ENCODE measurements around the gene ELP2.

GRCh38 chr18:36114738-36115137 is 15.0 kb upstream of the ELP2 start:
- TF ChIP-seq, protein P1, sequence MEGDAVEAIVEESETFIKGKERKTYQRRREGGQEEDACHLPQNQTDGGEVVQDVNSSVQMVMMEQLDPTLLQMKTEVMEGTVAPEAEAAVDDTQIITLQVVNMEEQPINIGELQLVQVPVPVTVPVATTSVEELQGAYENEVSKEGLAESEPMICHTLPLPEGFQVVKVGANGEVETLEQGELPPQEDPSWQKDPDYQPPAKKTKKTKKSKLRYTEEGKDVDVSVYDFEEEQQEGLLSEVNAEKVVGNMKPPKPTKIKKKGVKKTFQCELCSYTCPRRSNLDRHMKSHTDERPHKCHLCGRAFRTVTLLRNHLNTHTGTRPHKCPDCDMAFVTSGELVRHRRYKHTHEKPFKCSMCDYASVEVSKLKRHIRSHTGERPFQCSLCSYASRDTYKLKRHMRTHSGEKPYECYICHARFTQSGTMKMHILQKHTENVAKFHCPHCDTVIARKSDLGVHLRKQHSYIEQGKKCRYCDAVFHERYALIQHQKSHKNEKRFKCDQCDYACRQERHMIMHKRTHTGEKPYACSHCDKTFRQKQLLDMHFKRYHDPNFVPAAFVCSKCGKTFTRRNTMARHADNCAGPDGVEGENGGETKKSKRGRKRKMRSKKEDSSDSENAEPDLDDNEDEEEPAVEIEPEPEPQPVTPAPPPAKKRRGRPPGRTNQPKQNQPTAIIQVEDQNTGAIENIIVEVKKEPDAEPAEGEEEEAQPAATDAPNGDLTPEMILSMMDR (optimal IDR thresholded peaks at IDR 0.05 in 1 of 3, IDR thresholded peaks at IDR 0.05 in 1 of 3, conservative IDR thresholded peaks at IDR 0.05 in 1 of 3; ENCODE audit: extremely low read depth in 1 of 3, insufficient read depth in 2 of 3, low read length in 3 of 3) = no peak
- TF ChIP-seq EZH2 (IDR thresholded peaks at IDR 0.05; ENCODE audit: low read length) = no peak
